Measurements from ENCODE around the gene CDADC1.
"Not testable (repeated sequence)": the region's sequence is repeated elsewhere in the genome, so short reads cannot be mapped to it uniquely, and the experiment has no call there.

DNA sequence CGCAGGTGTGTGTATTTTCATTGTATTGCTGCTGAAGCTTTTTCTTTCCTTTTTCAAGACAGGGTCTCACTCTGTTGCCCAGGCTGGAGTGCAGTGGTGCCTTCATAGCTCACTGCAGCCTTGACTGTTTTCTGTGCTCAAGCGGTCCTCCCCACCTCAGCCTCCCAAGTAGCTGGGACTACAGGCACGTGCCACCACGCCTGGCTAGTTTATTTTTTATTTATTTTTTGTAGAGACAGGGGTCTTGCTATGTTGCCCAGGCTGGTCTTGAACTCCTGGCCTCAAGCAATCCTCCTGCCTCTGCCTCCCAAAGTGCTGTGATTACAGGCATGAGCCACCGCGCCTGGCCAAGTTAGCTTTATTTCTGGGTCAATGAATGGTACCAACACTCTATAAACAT lies 47.0 kb downstream of the CDADC1 start:
- TF ChIP-seq, protein P1, sequence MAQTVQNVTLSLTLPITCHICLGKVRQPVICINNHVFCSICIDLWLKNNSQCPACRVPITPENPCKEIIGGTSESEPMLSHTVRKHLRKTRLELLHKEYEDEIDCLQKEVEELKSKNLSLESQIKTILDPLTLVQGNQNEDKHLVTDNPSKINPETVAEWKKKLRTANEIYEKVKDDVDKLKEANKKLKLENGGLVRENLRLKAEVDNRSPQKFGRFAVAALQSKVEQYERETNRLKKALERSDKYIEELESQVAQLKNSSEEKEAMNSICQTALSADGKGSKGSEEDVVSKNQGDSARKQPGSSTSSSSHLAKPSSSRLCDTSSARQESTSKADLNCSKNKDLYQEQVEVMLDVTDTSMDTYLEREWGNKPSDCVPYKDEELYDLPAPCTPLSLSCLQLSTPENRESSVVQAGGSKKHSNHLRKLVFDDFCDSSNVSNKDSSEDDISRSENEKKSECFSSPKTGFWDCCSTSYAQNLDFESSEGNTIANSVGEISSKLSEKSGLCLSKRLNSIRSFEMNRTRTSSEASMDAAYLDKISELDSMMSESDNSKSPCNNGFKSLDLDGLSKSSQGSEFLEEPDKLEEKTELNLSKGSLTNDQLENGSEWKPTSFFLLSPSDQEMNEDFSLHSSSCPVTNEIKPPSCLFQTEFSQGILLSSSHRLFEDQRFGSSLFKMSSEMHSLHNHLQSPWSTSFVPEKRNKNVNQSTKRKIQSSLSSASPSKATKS (CRISPR knock-in tag; IDR thresholded peaks at IDR 0.05), result not testable (repeated sequence)
- TF ChIP-seq EZH2 (conservative IDR thresholded peaks at IDR 0.05; ENCODE audit: low read depth, low read length); MEIS2 (CRISPR knock-in tag; IDR thresholded peaks at IDR 0.05); ZNF24 (IDR thresholded peaks at IDR 0.05); ZNF83 (CRISPR knock-in tag; IDR thresholded peaks at IDR 0.05; ENCODE audit: borderline replicate concordance); ZNF678 (CRISPR knock-in tag; IDR thresholded peaks at IDR 0.05); ESRRA (CRISPR knock-in tag; IDR thresholded peaks at IDR 0.05; ENCODE audit: low read depth): not testable (repeated sequence)
- TF ChIP-seq, protein P2, sequence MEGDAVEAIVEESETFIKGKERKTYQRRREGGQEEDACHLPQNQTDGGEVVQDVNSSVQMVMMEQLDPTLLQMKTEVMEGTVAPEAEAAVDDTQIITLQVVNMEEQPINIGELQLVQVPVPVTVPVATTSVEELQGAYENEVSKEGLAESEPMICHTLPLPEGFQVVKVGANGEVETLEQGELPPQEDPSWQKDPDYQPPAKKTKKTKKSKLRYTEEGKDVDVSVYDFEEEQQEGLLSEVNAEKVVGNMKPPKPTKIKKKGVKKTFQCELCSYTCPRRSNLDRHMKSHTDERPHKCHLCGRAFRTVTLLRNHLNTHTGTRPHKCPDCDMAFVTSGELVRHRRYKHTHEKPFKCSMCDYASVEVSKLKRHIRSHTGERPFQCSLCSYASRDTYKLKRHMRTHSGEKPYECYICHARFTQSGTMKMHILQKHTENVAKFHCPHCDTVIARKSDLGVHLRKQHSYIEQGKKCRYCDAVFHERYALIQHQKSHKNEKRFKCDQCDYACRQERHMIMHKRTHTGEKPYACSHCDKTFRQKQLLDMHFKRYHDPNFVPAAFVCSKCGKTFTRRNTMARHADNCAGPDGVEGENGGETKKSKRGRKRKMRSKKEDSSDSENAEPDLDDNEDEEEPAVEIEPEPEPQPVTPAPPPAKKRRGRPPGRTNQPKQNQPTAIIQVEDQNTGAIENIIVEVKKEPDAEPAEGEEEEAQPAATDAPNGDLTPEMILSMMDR (CRISPR knock-in tag; IDR thresholded peaks at IDR 0.05), result not testable (repeated sequence)

Measured in HepG2 (cell line).